ENCODE results near the gene RHOT1. TPM values are rescaled to one million over a fixed set of nuclear protein-coding genes. Genes with fewer than 3 reads are reported as not detected.

Gene RHOT1
- total RNA-seq, 1 experiment from 2014 or later, result 44.7 TPM

GRCh38 chr17:32191306-32191705 is 49.0 kb downstream of the RHOT1 start:
- Histone ChIP-seq H3K9me3 (replicated peaks) (no peaks in the 10 kb centered on the region), H3K27ac (peak overlapping the region; percentile 86), H3K4me3 (no peak overlapping the region), H3K4me1 (replicated peaks) (peaks cover 37% of the 10 kb centered on the region), H3K36me3 (peaks cover 17% of the 10 kb centered on the region), H3K27me3 (replicated peaks) (no peaks in the 10 kb centered on the region)
- DNase-seq (ENCODE audit: low read depth in 1 of 2, low spot score in 2 of 2), result peak in 1 of 2 experiments; percentile 41

- DNase-seq (ENCODE audit: low read depth in 1 of 2, low spot score in 2 of 2), result peak in 1 of 2 experiments; percentile 21
- H3K27ac ChIP-seq, result peak overlapping the region; percentile 86
- no peaks in the 10 kb centered on the region for H3K27me3 ChIP-seq (replicated peaks)
Measured at GRCh38 chr17:32192379-32192778, 50.1 kb downstream of the RHOT1 start.

DNA sequence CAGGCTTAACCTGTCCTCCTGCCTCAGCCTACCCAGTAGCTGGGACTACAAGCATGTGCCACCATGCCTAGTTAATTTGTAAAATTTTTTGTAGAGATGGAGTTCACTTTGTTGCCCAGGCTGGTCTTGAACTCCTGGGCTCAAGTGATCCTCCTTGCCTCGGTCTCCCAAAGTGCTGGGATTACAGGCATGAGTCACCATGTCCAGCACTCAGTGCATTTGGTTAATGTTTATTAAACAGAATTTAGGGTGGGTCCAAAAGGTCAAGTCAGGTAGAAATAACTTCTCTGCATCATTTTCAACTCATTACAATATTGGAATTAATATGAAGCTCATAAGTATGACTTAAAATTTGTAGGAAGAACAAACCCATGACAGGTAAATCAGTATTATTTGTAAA is 55.7 kb downstream of the RHOT1 start:
- Histone ChIP-seq H3K36me3 (peaks cover 49% of the 10 kb centered on the region), H3K27me3 (replicated peaks) (no peaks in the 10 kb centered on the region), H3K27ac (no peak overlapping the region), H3K4me1 (replicated peaks) (no peaks in the 10 kb centered on the region), H3K9me3 (replicated peaks) (no peaks in the 10 kb centered on the region), H3K4me3 (no peak overlapping the region)
- DNase-seq (ENCODE audit: low read depth in 1 of 2, low spot score in 2 of 2), result no peak

More at GRCh38 chr17:32192379-32192778, 50.1 kb downstream of the RHOT1 start:
- no peaks in the 10 kb centered on the region for H3K9me3 ChIP-seq (replicated peaks)
- H3K36me3 ChIP-seq, result peaks cover 23% of the 10 kb centered on the region
- no peak overlapping the region for H3K4me3 ChIP-seq
- H3K4me1 ChIP-seq (replicated peaks), result peaks cover 27% of the 10 kb centered on the region

DNA sequence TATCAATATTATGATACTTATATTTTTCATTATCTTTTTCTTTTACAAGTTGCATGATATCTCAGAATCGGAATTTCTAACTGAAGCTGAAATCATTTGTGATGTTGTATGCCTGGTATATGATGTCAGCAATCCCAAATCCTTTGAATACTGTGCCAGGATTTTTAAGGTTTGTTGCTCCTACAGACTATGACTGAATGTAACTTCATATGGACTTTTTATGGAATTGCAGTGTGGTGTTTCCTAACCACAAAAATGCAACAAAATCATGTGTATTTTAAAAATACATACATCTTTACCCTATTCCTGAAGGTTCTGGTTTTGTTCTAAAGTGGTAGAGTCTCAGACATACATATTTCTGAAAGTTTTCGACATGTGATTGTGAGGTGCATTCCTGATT is 64.6 kb downstream of the RHOT1 start:
- Histone ChIP-seq H3K4me3 (no peak overlapping the region), H3K27me3 (replicated peaks) (no peaks in the 10 kb centered on the region), H3K4me1 (replicated peaks) (peaks cover 17% of the 10 kb centered on the region), H3K27ac (peak overlapping the region; percentile 36; the same call in 1 of the 2 replicates), H3K36me3 (peaks cover 23% of the 10 kb centered on the region), H3K9me3 (replicated peaks) (no peaks in the 10 kb centered on the region)
- DNase-seq (ENCODE audit: low read depth in 1 of 2, low spot score in 2 of 2), result no peak

DNA sequence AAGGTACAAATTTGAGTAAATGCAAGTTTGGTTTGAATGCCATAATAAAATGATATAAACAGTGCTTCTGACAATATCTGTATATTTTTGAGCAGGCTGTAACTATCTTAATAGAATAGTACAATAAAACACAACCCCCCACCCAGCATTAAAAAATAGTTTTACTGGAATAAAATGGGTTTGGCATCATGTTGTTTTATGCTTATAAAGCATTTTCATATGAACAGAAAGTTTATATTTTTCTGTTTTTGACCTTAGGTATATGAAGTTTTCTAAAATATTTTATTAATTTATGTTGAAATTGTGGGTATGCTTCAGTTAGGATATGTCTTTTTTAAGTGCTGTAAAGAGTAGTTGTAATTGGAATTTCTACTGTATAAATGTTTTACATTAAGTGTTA is 66.1 kb downstream of the RHOT1 start:
- Histone ChIP-seq H3K36me3 (peaks cover 24% of the 10 kb centered on the region), H3K27ac (no peak overlapping the region), H3K9me3 (replicated peaks) (no peaks in the 10 kb centered on the region), H3K27me3 (replicated peaks) (no peaks in the 10 kb centered on the region), H3K4me3 (no peak overlapping the region), H3K4me1 (replicated peaks) (peaks cover 17% of the 10 kb centered on the region)
- DNase-seq (ENCODE audit: low read depth in 1 of 2, low spot score in 2 of 2), result no peak

- Histone ChIP-seq H3K27ac (no peak overlapping the region), H3K4me1 (replicated peaks) (peaks cover 17% of the 10 kb centered on the region), H3K27me3 (replicated peaks) (no peaks in the 10 kb centered on the region), H3K4me3 (no peak overlapping the region), H3K9me3 (replicated peaks) (no peaks in the 10 kb centered on the region), H3K36me3 (peaks cover 23% of the 10 kb centered on the region)
- DNase-seq (ENCODE audit: low read depth in 1 of 2, low spot score in 2 of 2), result no peak
Measured at GRCh38 chr17:32209608-32210007, 67.3 kb downstream of the RHOT1 start.

DNA sequence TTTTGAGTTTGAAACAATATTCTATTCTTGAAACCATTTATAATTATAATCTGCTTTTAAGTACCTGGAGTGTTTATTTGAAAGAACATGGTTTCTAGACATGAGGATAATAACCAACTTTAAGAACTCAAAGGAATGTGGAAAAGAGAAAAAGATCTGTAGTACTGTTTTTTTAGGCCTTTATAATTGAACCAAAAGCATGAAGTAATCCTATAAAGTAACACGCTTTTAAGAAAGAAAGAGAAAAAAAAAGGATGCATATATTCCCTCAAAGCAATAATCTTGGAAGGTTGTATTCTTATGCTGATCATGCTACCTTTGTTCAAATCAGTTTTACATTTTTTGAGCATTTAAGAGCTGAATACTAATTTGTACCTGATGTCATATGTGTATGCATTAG is 69.4 kb downstream of the RHOT1 start:
- H3K4me3 ChIP-seq, result no peak overlapping the region
- no peaks in the 10 kb centered on the region for H3K9me3 ChIP-seq (replicated peaks)
- no peak for DNase-seq (ENCODE audit: low read depth in 1 of 2, low spot score in 2 of 2)
- H3K4me1 ChIP-seq (replicated peaks), result peaks cover 6% of the 10 kb centered on the region
- H3K36me3 ChIP-seq, result peaks cover 23% of the 10 kb centered on the region
- H3K27me3 ChIP-seq (replicated peaks), result no peaks in the 10 kb centered on the region
- H3K27ac ChIP-seq, result no peak overlapping the region

GRCh38 chr17:32215696-32216095 is 73.4 kb downstream of the RHOT1 start:
- peaks cover 9% of the 10 kb centered on the region; the same call in 1 of the 2 replicates for H3K36me3 ChIP-seq
- no peaks in the 10 kb centered on the region for H3K4me1 ChIP-seq (replicated peaks)
- no peaks in the 10 kb centered on the region for H3K9me3 ChIP-seq (replicated peaks)
- no peak for DNase-seq (ENCODE audit: low read depth in 1 of 2, low spot score in 2 of 2)
- no peak overlapping the region for H3K27ac ChIP-seq
- no peaks in the 10 kb centered on the region for H3K27me3 ChIP-seq (replicated peaks)
- no peak overlapping the region for H3K4me3 ChIP-seq

GRCh38 chr17:32222621-32223020 is 80.3 kb downstream of the RHOT1 start:
- no peaks in the 10 kb centered on the region for H3K36me3 ChIP-seq
- no peak for DNase-seq (ENCODE audit: low read depth in 1 of 2, low spot score in 2 of 2)

GRCh38 chr17:32223703-32224102 is 81.4 kb downstream of the RHOT1 start:
- DNase-seq (ENCODE audit: low read depth in 1 of 2, low spot score in 2 of 2), result no peak
- Histone ChIP-seq H3K36me3 (no peaks in the 10 kb centered on the region), H3K27me3 (replicated peaks) (no peaks in the 10 kb centered on the region), H3K27ac (no peak overlapping the region), H3K4me3 (no peak overlapping the region), H3K9me3 (replicated peaks) (no peaks in the 10 kb centered on the region), H3K4me1 (replicated peaks) (no peaks in the 10 kb centered on the region)

More at GRCh38 chr17:32222621-32223020, 80.3 kb downstream of the RHOT1 start:
- no peaks in the 10 kb centered on the region for H3K9me3 ChIP-seq (replicated peaks)
- no peaks in the 10 kb centered on the region for H3K4me1 ChIP-seq (replicated peaks)
- no peaks in the 10 kb centered on the region for H3K27me3 ChIP-seq (replicated peaks)
- no peak overlapping the region for H3K27ac ChIP-seq
- no peak overlapping the region for H3K4me3 ChIP-seq

DNA sequence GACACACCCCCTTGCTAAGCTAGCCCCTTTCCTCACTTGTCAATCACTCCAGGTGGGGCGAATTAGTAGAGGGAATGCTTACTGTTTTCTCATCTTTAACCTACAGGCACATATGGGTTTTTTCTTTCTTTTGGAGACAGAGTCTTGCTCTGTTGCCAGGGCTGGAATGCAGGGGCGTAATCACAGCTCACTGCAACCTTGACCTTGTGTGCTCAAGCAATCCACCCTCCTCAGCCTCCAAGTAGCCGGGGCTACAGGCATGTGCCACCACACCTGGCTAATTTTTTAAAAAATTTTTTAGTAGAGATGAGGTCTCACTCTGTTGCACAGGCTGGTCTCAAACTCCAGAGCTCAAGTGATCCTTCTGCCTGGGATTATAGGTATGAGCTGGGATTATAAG is 84.6 kb downstream of the RHOT1 start:
- no peak overlapping the region for H3K27ac ChIP-seq
- no peaks in the 10 kb centered on the region for H3K9me3 ChIP-seq (replicated peaks)
- DNase-seq (ENCODE audit: low read depth in 1 of 2, low spot score in 2 of 2), result no peak
- no peaks in the 10 kb centered on the region for H3K36me3 ChIP-seq
- H3K4me1 ChIP-seq (replicated peaks), result no peaks in the 10 kb centered on the region
- no peaks in the 10 kb centered on the region for H3K27me3 ChIP-seq (replicated peaks)
- no peak overlapping the region for H3K4me3 ChIP-seq

DNA sequence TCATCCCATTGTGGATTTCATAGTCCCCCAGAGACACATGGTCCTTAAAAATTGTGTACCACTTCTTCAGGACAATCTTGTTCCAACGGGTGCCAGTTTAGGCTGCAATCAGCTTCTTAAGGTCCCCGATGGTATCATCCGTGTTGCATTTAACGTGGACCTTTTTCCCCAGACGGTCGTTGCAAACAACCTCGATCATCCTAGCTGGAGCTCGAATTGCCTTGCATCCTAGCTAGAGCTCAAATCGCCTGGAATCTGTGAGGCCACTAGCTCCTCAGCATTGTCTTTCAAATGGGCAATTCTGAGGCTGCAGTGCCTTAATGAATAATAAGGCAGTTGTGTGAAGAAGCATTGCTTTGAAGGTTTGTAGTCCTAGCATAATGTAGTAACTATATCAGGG is 85.6 kb downstream of the RHOT1 start:
- Histone ChIP-seq H3K27me3 (replicated peaks) (no peaks in the 10 kb centered on the region), H3K4me1 (replicated peaks) (no peaks in the 10 kb centered on the region), H3K27ac (no peak overlapping the region), H3K9me3 (replicated peaks) (no peaks in the 10 kb centered on the region), H3K4me3 (no peak overlapping the region), H3K36me3 (no peaks in the 10 kb centered on the region)
- no peak for DNase-seq (ENCODE audit: low read depth in 1 of 2, low spot score in 2 of 2)

DNA sequence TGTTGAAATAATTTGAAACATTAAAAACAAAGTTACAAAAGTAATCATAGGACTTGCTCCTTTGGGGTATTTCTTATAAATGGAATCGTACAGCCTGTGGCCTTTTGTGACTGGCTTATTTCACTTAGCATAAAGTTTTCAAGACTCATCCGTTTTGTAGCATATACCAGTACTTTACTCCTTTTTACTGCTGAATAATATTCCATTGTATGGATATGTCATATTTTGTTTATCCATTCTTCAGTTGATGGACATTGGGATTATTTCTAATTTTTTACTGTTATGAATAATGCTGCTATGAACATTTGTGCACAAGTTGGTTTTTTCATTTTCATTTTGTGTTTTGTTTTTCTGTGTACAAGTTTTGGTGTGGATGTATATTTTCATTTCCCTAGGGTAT is 93.3 kb downstream of the RHOT1 start:
- Histone ChIP-seq H3K4me3 (no peak overlapping the region), H3K27ac (no peak overlapping the region), H3K9me3 (replicated peaks) (no peaks in the 10 kb centered on the region), H3K27me3 (replicated peaks) (no peaks in the 10 kb centered on the region), H3K36me3 (no peaks in the 10 kb centered on the region), H3K4me1 (replicated peaks) (no peaks in the 10 kb centered on the region)
- DNase-seq (ENCODE audit: low read depth in 1 of 2, low spot score in 2 of 2), result no peak

DNA sequence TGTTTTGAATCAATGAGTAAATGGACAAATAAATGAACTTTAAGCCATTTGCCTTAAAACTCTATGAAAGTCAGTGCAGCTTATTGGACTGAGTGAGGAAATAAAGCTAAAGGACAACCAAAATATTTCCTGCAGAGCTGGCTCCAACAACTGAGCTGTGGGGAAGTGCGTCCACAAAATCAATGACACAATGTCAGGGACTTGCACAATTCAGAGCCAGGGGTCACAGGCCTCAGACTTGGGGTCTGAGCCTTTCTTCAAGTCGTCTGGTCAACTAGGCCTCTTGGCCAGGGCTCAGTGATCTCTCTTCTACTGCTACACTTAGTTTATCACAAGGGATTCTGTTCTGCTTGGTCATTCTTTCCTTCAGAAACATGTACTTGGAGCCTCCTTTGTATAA is 97.2 kb downstream of the RHOT1 start:
- Histone ChIP-seq H3K36me3 (no peaks in the 10 kb centered on the region), H3K27ac (no peak overlapping the region), H3K4me3 (no peak overlapping the region), H3K9me3 (replicated peaks) (no peaks in the 10 kb centered on the region), H3K4me1 (replicated peaks) (no peaks in the 10 kb centered on the region), H3K27me3 (replicated peaks) (no peaks in the 10 kb centered on the region)
- DNase-seq (ENCODE audit: low read depth in 1 of 2, low spot score in 2 of 2), result no peak

- H3K27ac ChIP-seq, result no peak overlapping the region
- no peaks in the 10 kb centered on the region for H3K36me3 ChIP-seq
- no peaks in the 10 kb centered on the region for H3K9me3 ChIP-seq (replicated peaks)
- H3K27me3 ChIP-seq (replicated peaks), result no peaks in the 10 kb centered on the region
- H3K4me1 ChIP-seq (replicated peaks), result no peaks in the 10 kb centered on the region
- DNase-seq (ENCODE audit: low read depth in 1 of 2, low spot score in 2 of 2), result peak in 1 of 2 experiments; percentile 15
- H3K4me3 ChIP-seq, result no peak overlapping the region
Measured at GRCh38 chr17:32240750-32241149, 98.4 kb downstream of the RHOT1 start.
